ENCODE measurements around the gene STIP1. TPM values are rescaled to one million over a fixed set of nuclear protein-coding genes. Genes with fewer than 3 reads are reported as not detected.
A peak's percentile ranks its signal among the peaks of the same experiment; 100 is the strongest.

Gene STIP1
- total and polyA plus RNA-seq, 2 of the 8 experiments (the other 6 are each of a cell fraction or from before 2014, with no cell fraction given): 140 to 329 TPM

GRCh38 chr11:64241491-64242374 is 55.8 kb downstream of the STIP1 start (continued):
- TF ChIP-seq HDAC2 (IDR thresholded peaks at IDR 0.05; ENCODE audit: borderline replicate concordance in 1 of 2, low read depth in 2 of 2, low read length in 2 of 2): peak in 1 of 2 experiments; percentile 32; a peak in 1 of 4 replicates
- peak; percentile 4; the same call in 1 of the 2 replicates for TF ChIP-seq POLR2AphosphoS5 (IDR thresholded peaks at IDR 0.05; ENCODE audit: low read depth, low read length)
- no peak for TF ChIP-seq CEBPB (IDR thresholded peaks at IDR 0.05; ENCODE audit: low read depth, low read length)
- no peak; the same call in 1 of the 2 replicates for TF ChIP-seq KDM1A (IDR thresholded peaks at IDR 0.05; ENCODE audit: borderline replicate concordance, low read length)
- TF ChIP-seq POLR2A (IDR thresholded peaks at IDR 0.05; ENCODE audit: control extremely low read depth in 1 of 2, low read depth in 2 of 2, low read length in 2 of 2): peak in 1 of 2 experiments; percentile 54; a peak in 2 of 3 replicates
- peak; percentile 52; the same call in 1 of the 2 replicates for TF ChIP-seq RBBP5 (IDR thresholded peaks at IDR 0.05; ENCODE audit: borderline replicate concordance, low read depth, low read length)
- no peak for TF ChIP-seq E2F6 (IDR thresholded peaks at IDR 0.05)
- TF ChIP-seq SIRT6 (IDR thresholded peaks at IDR 0.05; ENCODE audit: low read length): no peak
- TF ChIP-seq EP300 (IDR thresholded peaks at IDR 0.05; ENCODE audit: borderline replicate concordance in 1 of 2, low read depth in 2 of 2, low read length in 2 of 2): no peak
- TF ChIP-seq MAFK (IDR thresholded peaks at IDR 0.05; ENCODE audit: low read depth, low read length): no peak
- TF ChIP-seq BRCA1 (IDR thresholded peaks at IDR 0.05; ENCODE audit: low read depth, low read length): no peak
- TF ChIP-seq BCL11A (IDR thresholded peaks at IDR 0.05; ENCODE audit: low read depth in 2 of 2, low read length in 2 of 2): no peak
- TF ChIP-seq USF2 (IDR thresholded peaks at IDR 0.05; ENCODE audit: low read length): no peak
- no peak for TF ChIP-seq ASH2L (IDR thresholded peaks at IDR 0.05; ENCODE audit: low read length)
- TF ChIP-seq PHF8 (conservative IDR thresholded peaks at IDR 0.05; ENCODE audit: low read depth, low read length): peak; percentile 40
- no peak for TF ChIP-seq CTCF (IDR thresholded peaks at IDR 0.05; ENCODE audit: control extremely low read depth in 1 of 3, insufficient read depth in 1 of 3, low read depth in 1 of 3, low read length in 3 of 3)
- no peak for TF ChIP-seq CHD2 (IDR thresholded peaks at IDR 0.05; ENCODE audit: low read length)
- peak; percentile 82; the same call in 1 of the 2 replicates for TF ChIP-seq YY1 (IDR thresholded peaks at IDR 0.05; ENCODE audit: low read depth, low read length)
- TF ChIP-seq NANOG (IDR thresholded peaks at IDR 0.05; ENCODE audit: insufficient read depth, low read depth, low read length, poor library complexity, severe bottlenecking): no peak

Measured in H1 (cell line).